ENCODE data around the gene HOXB3. TPM values are rescaled to one million over a fixed set of nuclear protein-coding genes. Genes with fewer than 3 reads are reported as not detected.

HOXB3 gene
- total RNA-seq, 2 donors from 2014 or later: 7.8 to 11.4 TPM

DNA sequence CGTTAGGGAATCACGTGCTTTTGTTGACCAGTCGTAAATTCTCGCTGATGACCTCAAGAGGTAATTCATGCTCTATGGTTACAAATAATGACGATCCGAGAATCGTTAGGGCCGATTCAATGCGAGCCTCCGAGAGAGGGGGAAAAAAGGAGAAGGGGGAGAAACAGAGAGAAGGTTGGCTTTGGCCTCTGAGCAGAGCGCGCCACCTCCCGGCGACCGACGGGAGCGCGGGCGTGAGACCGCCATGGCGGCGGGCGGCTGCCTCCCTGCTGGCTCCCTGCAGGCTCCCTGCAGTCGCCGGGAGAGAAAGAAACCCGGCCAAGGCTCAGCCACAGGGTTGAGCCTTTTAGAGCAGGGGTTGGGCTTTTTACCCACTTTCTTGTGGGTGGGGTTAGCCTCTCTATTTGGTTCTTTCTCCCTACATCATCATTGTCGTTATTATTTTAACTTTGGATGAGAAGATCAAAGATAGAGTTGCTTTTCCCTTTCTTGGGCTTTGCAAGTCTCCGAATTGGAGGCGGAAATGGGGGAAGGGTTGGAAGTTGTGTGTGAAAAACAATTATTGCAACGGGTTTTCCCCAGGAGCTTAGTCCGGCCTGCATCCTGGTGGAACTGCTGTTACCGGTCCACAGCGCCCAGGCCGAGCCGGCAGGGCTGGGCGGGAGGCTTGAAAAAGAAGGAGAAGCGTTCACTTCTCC, 3.9 kb upstream of the HOXB3 start:
- peak; percentile 20 for DNase-seq (ENCODE audit: low spot score)
- Histone ChIP-seq H3K36me3 (no peaks in the 10 kb centered on the region), H3K9me3 (no peaks in the 10 kb centered on the region), H3K4me1 (replicated peaks) (no peaks in the 10 kb centered on the region), H3K4me3 (no peak overlapping the region), H3K27me3 (replicated peaks; ENCODE audit: insufficient read depth) (peaks cover 39% of the 10 kb centered on the region), H3K27ac (no peak overlapping the region)
- WGBS: 28% methylated on average over 37 of the region's 37 CpGs
- TF ChIP-seq POLR2AphosphoS5 (IDR thresholded peaks at IDR 0.05) (no peak), POLR2A (IDR thresholded peaks at IDR 0.05) (no peak), CTCF (IDR thresholded peaks at IDR 0.05) (peak; percentile 41 to 83 (median 68))
- intact Hi-C loops (cut with DNase I): no loop called here

DNA sequence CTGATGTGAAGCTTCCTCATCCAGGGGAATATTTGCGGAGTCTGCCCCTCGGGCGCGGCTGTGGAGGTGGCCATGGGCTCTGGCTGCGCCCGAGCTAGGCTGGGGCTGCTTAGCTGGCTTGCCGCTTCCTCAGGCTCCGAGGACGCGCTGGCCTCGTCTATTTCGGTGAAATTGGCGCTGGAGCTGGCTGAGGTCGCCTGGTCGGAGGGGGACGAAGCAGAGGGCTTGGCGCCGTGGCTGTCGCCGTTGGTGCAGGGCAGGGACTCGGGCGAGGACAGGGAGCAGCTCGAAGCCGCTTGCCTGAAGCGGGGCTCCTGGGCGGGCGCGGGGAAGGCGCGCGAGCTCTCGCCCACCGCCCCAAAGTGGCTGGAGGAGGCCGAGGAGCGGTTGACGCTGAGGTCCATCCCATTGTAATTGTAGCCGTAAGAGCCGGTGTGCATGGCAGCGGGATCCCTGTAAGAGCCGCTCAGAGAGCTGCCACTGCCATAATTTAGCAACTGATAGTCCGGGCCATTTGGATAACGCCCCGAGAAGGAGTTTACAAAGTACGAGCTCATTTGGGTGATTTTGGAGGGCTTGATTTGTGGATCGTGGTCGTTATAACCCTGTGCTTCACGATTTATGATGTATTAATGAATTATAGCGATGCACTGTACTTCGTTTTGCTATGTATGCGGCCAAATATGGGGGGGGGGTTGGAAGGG, 3.2 kb upstream of the HOXB3 start, which contains the start of gene HOXB5:
Gene HOXB5 (minus strand): TSS at position 654 of the 704 bp plus-strand sequence. CDS start 97 bp downstream, at position 557.
- intact Hi-C loops (cut with DNase I): no loop called here
- no peak within 1 kb of the TSS for H3K4me3 ChIP-seq
- peaks cover 39% of the 10 kb centered on the region for H3K27me3 ChIP-seq (replicated peaks; ENCODE audit: insufficient read depth)
- DNase-seq (ENCODE audit: low spot score): no peak
- H3K9me3 ChIP-seq: no peaks in the 10 kb centered on the region
- TF ChIP-seq CTCF (IDR thresholded peaks at IDR 0.05): no peak
- no peak for TF ChIP-seq POLR2AphosphoS5 (IDR thresholded peaks at IDR 0.05)
- TF ChIP-seq POLR2A (IDR thresholded peaks at IDR 0.05): no peak
- WGBS: 47% methylated on average over 50 of the region's 50 CpGs
- no peaks in the 10 kb centered on the region for H3K36me3 ChIP-seq
- no peaks in the 10 kb centered on the region for H3K4me1 ChIP-seq (replicated peaks)
- no peak within 1 kb of the TSS for H3K27ac ChIP-seq

- no peaks in the 10 kb centered on the region for H3K36me3 ChIP-seq
- no peak overlapping the region for H3K27ac ChIP-seq
- DNase-seq (ENCODE audit: low spot score): no peak
- TF ChIP-seq POLR2AphosphoS5 (IDR thresholded peaks at IDR 0.05): no peak
- no peak for TF ChIP-seq POLR2A (IDR thresholded peaks at IDR 0.05)
- no peak for TF ChIP-seq CTCF (IDR thresholded peaks at IDR 0.05)
- H3K9me3 ChIP-seq: no peaks in the 10 kb centered on the region
- no peak overlapping the region for H3K4me3 ChIP-seq
- WGBS: 47% methylated on average over 14 of the region's 14 CpGs
- H3K27me3 ChIP-seq (replicated peaks; ENCODE audit: insufficient read depth): peaks cover 39% of the 10 kb centered on the region
- intact Hi-C loops (cut with DNase I): no loop called here
- H3K4me1 ChIP-seq (replicated peaks): no peaks in the 10 kb centered on the region
Observed at GRCh38 chr17:48592577-48592976, 2.5 kb upstream of the HOXB3 start.

- Histone ChIP-seq H3K27me3 (replicated peaks; ENCODE audit: insufficient read depth) (peaks cover 37% of the 10 kb centered on the region), H3K36me3 (no peaks in the 10 kb centered on the region), H3K27ac (no peak overlapping the region), H3K4me3 (no peak overlapping the region), H3K4me1 (replicated peaks) (no peaks in the 10 kb centered on the region), H3K9me3 (no peaks in the 10 kb centered on the region)
- whole genome bisulfite sequencing: 52% methylated on average over 33 of the region's 33 CpGs
- intact Hi-C loops (cut with DNase I): no loop called here
- TF ChIP-seq CTCF (IDR thresholded peaks at IDR 0.05): no peak
- no peak for TF ChIP-seq POLR2AphosphoS5 (IDR thresholded peaks at IDR 0.05)
- no peak for TF ChIP-seq POLR2A (IDR thresholded peaks at IDR 0.05)
- DNase-seq (ENCODE audit: low spot score): no peak
Observed at GRCh38 chr17:48592057-48592514, 2.0 kb upstream of the HOXB3 start.

Data from prostate gland (tissue), 2 donors.